GM23338 (cell line): ENCODE results near the gene ARHGAP30. TPM values are rescaled to one million over a fixed set of nuclear protein-coding genes. Genes with fewer than 3 reads are reported as not detected.
A peak's percentile ranks its signal among the peaks of the same experiment; 100 is the strongest.

Experiments
- ATAC-seq: fragments of 200-7000 bp; cut with Tn5 transposase; 3 replicates; pipeline ENCODE4 v1.9.1; 2020
- DNase-seq: peaks from one replicate; pipeline ENCODE4 v3.0.0-alpha.2; 2015; ENCODE audit warnings: low spot score
- H2AFZ ChIP-seq: fragments of 200-600 bp; sonication (generic); 2 replicates; pipeline ENCODE4 v1.8.0; 2016; ENCODE audit warnings: antibody characterized with exemption, mild to moderate bottlenecking, moderate library complexity
- H3F3A ChIP-seq: fragments of 200-600 bp; sonication (generic); replicated peaks from 2 replicates; pipeline ENCODE4 v1.8.0; 2017; ENCODE audit warnings: antibody characterized with exemption, mixed run types, low read depth
- H3K27ac ChIP-seq: fragments of 200-600 bp; sonication (generic); 2 replicates; pipeline ENCODE4 v1.6.1; 2016; ENCODE audit warnings: low read depth
- H3K27me3 ChIP-seq: fragments of 200-600 bp; sonication (generic); 2 replicates; pipeline ENCODE4 v1.8.0; 2016; ENCODE audit warnings: mild to moderate bottlenecking, mixed run types, moderate library complexity; ENCODE audit not compliant: insufficient read depth
- H3K36me3 ChIP-seq: fragments of 200-600 bp; sonication (generic); 2 replicates; pipeline ENCODE4 v1.8.0; 2016; ENCODE audit warnings: mild to moderate bottlenecking; ENCODE audit not compliant: insufficient read depth
- H3K4me1 ChIP-seq: fragments of 200-600 bp; sonication (generic); 2 replicates; pipeline ENCODE4 v1.8.0; 2016; ENCODE audit warnings: mild to moderate bottlenecking, moderate library complexity; ENCODE audit not compliant: insufficient read depth
- H3K4me2 ChIP-seq: fragments of 200-600 bp; sonication (generic); 2 replicates; pipeline ENCODE4 v1.7.1; 2017; ENCODE audit warnings: mixed run types
- H3K4me3 ChIP-seq: fragments of 200-600 bp; sonication (generic); 2 replicates; pipeline ENCODE4 v1.6.1; 2016; ENCODE audit warnings: mixed run types
- H3K79me2 ChIP-seq: fragments of 200-600 bp; sonication (generic); replicated peaks from 2 replicates; pipeline ENCODE4 v1.8.0; 2017; ENCODE audit warnings: mild to moderate bottlenecking; ENCODE audit not compliant: insufficient read depth
- H3K9me2 ChIP-seq: fragments of 200-600 bp; sonication (generic); 2 replicates; pipeline ENCODE4 v1.8.0; 2017; ENCODE audit not compliant: insufficient read depth
- H4K20me1 ChIP-seq: fragments of 200-600 bp; sonication (generic); replicated peaks from 2 replicates; pipeline ENCODE4 v1.8.0; 2017; ENCODE audit warnings: mild to moderate bottlenecking; ENCODE audit not compliant: insufficient read depth
- H3K27ac Mint-ChIP-seq: 2 replicates; pipeline ENCODE4 v1.8.0; 2020; ENCODE audit warnings: inconsistent platforms, mild to moderate bottlenecking, moderate library complexity, mixed read lengths
- H3K27me3 Mint-ChIP-seq: 3 replicates; pipeline ENCODE4 v1.8.0; 2022; ENCODE audit warnings: low read depth, mild to moderate bottlenecking, moderate library complexity, mixed read lengths, inconsistent platforms; ENCODE audit not compliant: insufficient read depth, poor library complexity
- H3K36me3 Mint-ChIP-seq: 3 replicates; pipeline ENCODE4 v1.8.0; 2021; ENCODE audit warnings: low read depth, mild to moderate bottlenecking, inconsistent platforms, moderate library complexity, mixed read lengths
- H3K4me1 Mint-ChIP-seq: 3 replicates; pipeline ENCODE4 v1.8.0; 2020; ENCODE audit warnings: mild to moderate bottlenecking, inconsistent platforms, mixed read lengths
- H3K4me3 Mint-ChIP-seq: 3 replicates; pipeline ENCODE4 v1.8.0; 2021; ENCODE audit warnings: moderate library complexity, mild to moderate bottlenecking, inconsistent platforms, mixed read lengths
- H3K9me3 Mint-ChIP-seq: 3 replicates; pipeline ENCODE4 v1.8.0; 2020; ENCODE audit warnings: moderate library complexity, mild to moderate bottlenecking, inconsistent platforms, mixed read lengths
- CREB1 ChIP-seq: fragments of 250-450 bp; sonication (Bioruptor Pico); IDR thresholded peaks from 2 replicates; pipeline ENCODE4 v1.5.0; 2020; ENCODE audit warnings: low read depth, mild to moderate bottlenecking, moderate library complexity
- EZH2 ChIP-seq: fragments of 200-600 bp; sonication (generic); IDR thresholded peaks from one replicate; pipeline ENCODE4 v1.8.0; 2017; ENCODE audit warnings: antibody characterized with exemption, mild to moderate bottlenecking, low read depth; ENCODE audit not compliant: unreplicated experiment
- EZH2phosphoT487 ChIP-seq: fragments of 200-600 bp; sonication (generic); IDR thresholded peaks from one replicate; pipeline ENCODE4 v1.8.1; 2018; ENCODE audit warnings: antibody characterized with exemption; ENCODE audit not compliant: unreplicated experiment
- JUNB ChIP-seq: IDR thresholded peaks from one replicate; pipeline ENCODE4 v1.6.1; 2016; ENCODE audit warnings: antibody characterized with exemption; ENCODE audit not compliant: unreplicated experiment
- NANOG ChIP-seq: IDR thresholded peaks from 2 replicates; pipeline ENCODE4 v1.6.1; 2016; ENCODE audit warnings: antibody characterized with exemption, borderline replicate concordance
- POLR2AphosphoS5 ChIP-seq: IDR thresholded peaks from 2 replicates; pipeline ENCODE4 v1.6.1; 2016; ENCODE audit warnings: antibody characterized with exemption, low read depth
- STAT1 ChIP-seq: IDR thresholded peaks from one replicate; pipeline ENCODE4 v1.6.1; 2016; ENCODE audit warnings: antibody characterized with exemption; ENCODE audit not compliant: unreplicated experiment
- ZNF114 ChIP-seq: fragments of 250-450 bp; sonication (Bioruptor Pico); IDR thresholded peaks from 2 replicates; pipeline ENCODE4 v1.5.0; 2020; ENCODE audit warnings: mild to moderate bottlenecking, moderate library complexity
- ZNF331 ChIP-seq: fragments of 250-450 bp; sonication (Bioruptor Pico); IDR thresholded peaks from 2 replicates; pipeline ENCODE4 v1.5.0; 2020; ENCODE audit warnings: low read depth, mild to moderate bottlenecking, moderate library complexity
- polyA plus RNA-seq: library from polyadenylated mRNA; unstranded; fragments of >200 nt; fragmentation: Nextera tagmentation; extraction: Ambion mirVana; gene quantifications from 2 replicates; pipeline ENCODE4 v1.2.1, GENCODE V29; 2016
- total RNA-seq: library from RNA; depleted of rRNA; stranded (reverse); fragments of >200 nt; shearing (Covaris generic); gene quantifications from 2 replicates; pipeline ENCODE4 v1.2.3, GENCODE V29; 2014
- TF ChIP-seq, protein P1 (sequence below): fragments of 250-450 bp; sonication (Bioruptor Pico); IDR thresholded peaks from 2 replicates; pipeline ENCODE4 v1.5.0; 2020; ENCODE audit warnings: mild to moderate bottlenecking, moderate library complexity
- TF ChIP-seq, protein P2 (sequence below): IDR thresholded peaks from 2 replicates; pipeline ENCODE4 v1.6.1; 2016; ENCODE audit warnings: antibody characterized with exemption
- TF ChIP-seq, protein P3 (sequence below): IDR thresholded peaks from one replicate; pipeline ENCODE4 v1.6.1; 2018; ENCODE audit warnings: antibody characterized with exemption; ENCODE audit not compliant: unreplicated experiment
- TF ChIP-seq, protein P4 (sequence below), 2 experiments: fragments of 200-600 bp in 1 of 2; sonication (generic) in 1 of 2; conservative IDR thresholded peaks; 2 replicates each; pipeline versions ENCODE4 v1.5.1 to v1.6.1; 2016 to 2017; ENCODE audit warnings: antibody characterized with exemption in 2 of 2, low read depth in 2 of 2, mild to moderate bottlenecking in 2 of 2, moderate library complexity in 1 of 2

The ARHGAP30 gene
- total and polyA plus RNA-seq, 2 experiments from 2014 or later = 0.45 TPM; not detected in 1

DNA sequence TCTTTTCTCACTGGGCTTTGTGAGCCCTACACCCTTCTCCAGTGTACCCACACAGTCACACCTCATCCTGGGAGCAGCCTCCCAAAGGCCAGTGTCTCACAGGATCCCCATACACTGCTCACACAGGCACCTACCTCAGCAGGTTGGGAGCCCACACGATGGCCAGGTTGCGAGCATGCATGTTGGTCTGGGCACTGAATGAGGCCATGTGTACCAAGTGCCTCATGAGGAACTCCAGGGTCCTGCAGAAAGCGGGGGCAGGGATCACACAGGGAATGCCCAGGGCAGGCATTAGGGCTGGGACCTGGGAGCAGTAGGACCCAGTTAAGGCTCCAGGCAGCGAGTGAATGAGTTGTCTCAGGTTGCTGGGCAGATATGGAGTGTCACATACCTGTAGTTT, 15.5 kb downstream of the ARHGAP30 start:
- H3K4me3 Mint-ChIP-seq = no peak overlapping the region
- ATAC-seq = peak; percentile 39
- H3K9me2 ChIP-seq = no peaks in the 10 kb centered on the region; the same call in 1 of the 2 replicates
- H4K20me1 ChIP-seq = no peaks in the 10 kb centered on the region
- H3K4me1 Mint-ChIP-seq = no peaks in the 10 kb centered on the region
- no peak overlapping the region for H3K27ac ChIP-seq
- H3K27ac Mint-ChIP-seq = no peak overlapping the region
- no peak overlapping the region for H3K4me2 ChIP-seq
- TF ChIP-seq CREB1 (CRISPR knock-in tag) (no peak), ZNF114 (CRISPR knock-in tag) (no peak), EZH2phosphoT487 (no peak), JUNB (no peak), STAT1 (no peak), POLR2AphosphoS5 (no peak), NANOG (no peak), EZH2 (no peak), ZNF331 (CRISPR knock-in tag) (no peak)
- TF ChIP-seq, protein P1, sequence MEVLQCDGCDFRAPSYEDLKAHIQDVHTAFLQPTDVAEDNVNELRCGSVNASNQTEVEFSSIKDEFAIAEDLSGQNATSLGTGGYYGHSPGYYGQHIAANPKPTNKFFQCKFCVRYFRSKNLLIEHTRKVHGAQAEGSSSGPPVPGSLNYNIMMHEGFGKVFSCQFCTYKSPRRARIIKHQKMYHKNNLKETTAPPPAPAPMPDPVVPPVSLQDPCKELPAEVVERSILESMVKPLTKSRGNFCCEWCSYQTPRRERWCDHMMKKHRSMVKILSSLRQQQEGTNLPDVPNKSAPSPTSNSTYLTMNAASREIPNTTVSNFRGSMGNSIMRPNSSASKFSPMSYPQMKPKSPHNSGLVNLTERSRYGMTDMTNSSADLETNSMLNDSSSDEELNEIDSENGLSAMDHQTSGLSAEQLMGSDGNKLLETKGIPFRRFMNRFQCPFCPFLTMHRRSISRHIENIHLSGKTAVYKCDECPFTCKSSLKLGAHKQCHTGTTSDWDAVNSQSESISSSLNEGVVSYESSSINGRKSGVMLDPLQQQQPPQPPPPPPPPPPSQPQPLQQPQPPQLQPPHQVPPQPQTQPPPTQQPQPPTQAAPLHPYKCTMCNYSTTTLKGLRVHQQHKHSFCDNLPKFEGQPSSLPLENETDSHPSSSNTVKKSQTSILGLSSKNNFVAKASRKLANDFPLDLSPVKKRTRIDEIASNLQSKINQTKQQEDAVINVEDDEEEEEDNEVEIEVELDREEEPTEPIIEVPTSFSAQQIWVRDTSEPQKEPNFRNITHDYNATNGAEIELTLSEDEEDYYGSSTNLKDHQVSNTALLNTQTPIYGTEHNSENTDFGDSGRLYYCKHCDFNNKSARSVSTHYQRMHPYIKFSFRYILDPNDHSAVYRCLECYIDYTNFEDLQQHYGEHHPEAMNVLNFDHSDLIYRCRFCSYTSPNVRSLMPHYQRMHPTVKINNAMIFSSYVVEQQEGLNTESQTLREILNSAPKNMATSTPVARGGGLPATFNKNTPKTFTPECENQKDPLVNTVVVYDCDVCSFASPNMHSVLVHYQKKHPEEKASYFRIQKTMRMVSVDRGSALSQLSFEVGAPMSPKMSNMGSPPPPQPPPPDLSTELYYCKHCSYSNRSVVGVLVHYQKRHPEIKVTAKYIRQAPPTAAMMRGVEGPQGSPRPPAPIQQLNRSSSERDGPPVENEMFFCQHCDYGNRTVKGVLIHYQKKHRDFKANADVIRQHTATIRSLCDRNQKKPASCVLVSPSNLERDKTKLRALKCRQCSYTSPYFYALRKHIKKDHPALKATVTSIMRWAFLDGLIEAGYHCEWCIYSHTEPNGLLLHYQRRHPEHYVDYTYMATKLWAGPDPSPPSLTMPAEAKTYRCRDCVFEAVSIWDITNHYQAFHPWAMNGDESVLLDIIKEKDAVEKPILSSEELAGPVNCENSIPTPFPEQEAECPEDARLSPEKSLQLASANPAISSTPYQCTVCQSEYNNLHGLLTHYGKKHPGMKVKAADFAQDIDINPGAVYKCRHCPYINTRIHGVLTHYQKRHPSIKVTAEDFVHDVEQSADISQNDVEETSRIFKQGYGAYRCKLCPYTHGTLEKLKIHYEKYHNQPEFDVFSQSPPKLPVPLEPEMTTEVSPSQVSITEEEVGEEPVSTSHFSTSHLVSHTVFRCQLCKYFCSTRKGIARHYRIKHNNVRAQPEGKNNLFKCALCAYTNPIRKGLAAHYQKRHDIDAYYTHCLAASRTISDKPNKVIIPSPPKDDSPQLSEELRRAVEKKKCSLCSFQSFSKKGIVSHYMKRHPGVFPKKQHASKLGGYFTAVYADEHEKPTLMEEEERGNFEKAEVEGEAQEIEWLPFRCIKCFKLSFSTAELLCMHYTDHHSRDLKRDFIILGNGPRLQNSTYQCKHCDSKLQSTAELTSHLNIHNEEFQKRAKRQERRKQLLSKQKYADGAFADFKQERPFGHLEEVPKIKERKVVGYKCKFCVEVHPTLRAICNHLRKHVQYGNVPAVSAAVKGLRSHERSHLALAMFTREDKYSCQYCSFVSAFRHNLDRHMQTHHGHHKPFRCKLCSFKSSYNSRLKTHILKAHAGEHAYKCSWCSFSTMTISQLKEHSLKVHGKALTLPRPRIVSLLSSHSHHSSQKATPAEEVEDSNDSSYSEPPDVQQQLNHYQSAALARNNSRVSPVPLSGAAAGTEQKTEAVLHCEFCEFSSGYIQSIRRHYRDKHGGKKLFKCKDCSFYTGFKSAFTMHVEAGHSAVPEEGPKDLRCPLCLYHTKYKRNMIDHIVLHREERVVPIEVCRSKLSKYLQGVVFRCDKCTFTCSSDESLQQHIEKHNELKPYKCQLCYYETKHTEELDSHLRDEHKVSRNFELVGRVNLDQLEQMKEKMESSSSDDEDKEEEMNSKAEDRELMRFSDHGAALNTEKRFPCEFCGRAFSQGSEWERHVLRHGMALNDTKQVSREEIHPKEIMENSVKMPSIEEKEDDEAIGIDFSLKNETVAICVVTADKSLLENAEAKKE (CRISPR knock-in tag) = no peak
- TF ChIP-seq, protein P2, sequence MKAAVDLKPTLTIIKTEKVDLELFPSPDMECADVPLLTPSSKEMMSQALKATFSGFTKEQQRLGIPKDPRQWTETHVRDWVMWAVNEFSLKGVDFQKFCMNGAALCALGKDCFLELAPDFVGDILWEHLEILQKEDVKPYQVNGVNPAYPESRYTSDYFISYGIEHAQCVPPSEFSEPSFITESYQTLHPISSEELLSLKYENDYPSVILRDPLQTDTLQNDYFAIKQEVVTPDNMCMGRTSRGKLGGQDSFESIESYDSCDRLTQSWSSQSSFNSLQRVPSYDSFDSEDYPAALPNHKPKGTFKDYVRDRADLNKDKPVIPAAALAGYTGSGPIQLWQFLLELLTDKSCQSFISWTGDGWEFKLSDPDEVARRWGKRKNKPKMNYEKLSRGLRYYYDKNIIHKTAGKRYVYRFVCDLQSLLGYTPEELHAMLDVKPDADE = no peak
- TF ChIP-seq, protein P3, sequence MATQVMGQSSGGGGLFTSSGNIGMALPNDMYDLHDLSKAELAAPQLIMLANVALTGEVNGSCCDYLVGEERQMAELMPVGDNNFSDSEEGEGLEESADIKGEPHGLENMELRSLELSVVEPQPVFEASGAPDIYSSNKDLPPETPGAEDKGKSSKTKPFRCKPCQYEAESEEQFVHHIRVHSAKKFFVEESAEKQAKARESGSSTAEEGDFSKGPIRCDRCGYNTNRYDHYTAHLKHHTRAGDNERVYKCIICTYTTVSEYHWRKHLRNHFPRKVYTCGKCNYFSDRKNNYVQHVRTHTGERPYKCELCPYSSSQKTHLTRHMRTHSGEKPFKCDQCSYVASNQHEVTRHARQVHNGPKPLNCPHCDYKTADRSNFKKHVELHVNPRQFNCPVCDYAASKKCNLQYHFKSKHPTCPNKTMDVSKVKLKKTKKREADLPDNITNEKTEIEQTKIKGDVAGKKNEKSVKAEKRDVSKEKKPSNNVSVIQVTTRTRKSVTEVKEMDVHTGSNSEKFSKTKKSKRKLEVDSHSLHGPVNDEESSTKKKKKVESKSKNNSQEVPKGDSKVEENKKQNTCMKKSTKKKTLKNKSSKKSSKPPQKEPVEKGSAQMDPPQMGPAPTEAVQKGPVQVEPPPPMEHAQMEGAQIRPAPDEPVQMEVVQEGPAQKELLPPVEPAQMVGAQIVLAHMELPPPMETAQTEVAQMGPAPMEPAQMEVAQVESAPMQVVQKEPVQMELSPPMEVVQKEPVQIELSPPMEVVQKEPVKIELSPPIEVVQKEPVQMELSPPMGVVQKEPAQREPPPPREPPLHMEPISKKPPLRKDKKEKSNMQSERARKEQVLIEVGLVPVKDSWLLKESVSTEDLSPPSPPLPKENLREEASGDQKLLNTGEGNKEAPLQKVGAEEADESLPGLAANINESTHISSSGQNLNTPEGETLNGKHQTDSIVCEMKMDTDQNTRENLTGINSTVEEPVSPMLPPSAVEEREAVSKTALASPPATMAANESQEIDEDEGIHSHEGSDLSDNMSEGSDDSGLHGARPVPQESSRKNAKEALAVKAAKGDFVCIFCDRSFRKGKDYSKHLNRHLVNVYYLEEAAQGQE = no peak
- TF ChIP-seq, protein P4, sequence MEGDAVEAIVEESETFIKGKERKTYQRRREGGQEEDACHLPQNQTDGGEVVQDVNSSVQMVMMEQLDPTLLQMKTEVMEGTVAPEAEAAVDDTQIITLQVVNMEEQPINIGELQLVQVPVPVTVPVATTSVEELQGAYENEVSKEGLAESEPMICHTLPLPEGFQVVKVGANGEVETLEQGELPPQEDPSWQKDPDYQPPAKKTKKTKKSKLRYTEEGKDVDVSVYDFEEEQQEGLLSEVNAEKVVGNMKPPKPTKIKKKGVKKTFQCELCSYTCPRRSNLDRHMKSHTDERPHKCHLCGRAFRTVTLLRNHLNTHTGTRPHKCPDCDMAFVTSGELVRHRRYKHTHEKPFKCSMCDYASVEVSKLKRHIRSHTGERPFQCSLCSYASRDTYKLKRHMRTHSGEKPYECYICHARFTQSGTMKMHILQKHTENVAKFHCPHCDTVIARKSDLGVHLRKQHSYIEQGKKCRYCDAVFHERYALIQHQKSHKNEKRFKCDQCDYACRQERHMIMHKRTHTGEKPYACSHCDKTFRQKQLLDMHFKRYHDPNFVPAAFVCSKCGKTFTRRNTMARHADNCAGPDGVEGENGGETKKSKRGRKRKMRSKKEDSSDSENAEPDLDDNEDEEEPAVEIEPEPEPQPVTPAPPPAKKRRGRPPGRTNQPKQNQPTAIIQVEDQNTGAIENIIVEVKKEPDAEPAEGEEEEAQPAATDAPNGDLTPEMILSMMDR (conservative IDR thresholded peaks at IDR 0.05; ENCODE audit: low read depth in 2 of 2) = no peak
- no peak overlapping the region for H3K4me3 ChIP-seq
- H3K4me1 ChIP-seq = no peaks in the 10 kb centered on the region
- no peak overlapping the region for H2AFZ ChIP-seq
- peaks cover 18% of the 10 kb centered on the region for H3K27me3 Mint-ChIP-seq
- no peak for DNase-seq
- H3K79me2 ChIP-seq = no peaks in the 10 kb centered on the region
- H3K36me3 Mint-ChIP-seq = no peaks in the 10 kb centered on the region
- peaks cover 8% of the 10 kb centered on the region; the same call in 1 of the 3 replicates for H3K9me3 Mint-ChIP-seq
- H3K27me3 ChIP-seq = no peaks in the 10 kb centered on the region
- H3K36me3 ChIP-seq = no peaks in the 10 kb centered on the region
- H3F3A ChIP-seq = no peaks in the 10 kb centered on the region
